NCI-H1930 (cell line): ENCODE measurements around the gene ZDHHC18.

ENCODE experiments used
- DNase-seq, 2 experiments: peaks; one replicate each; lab custom pipeline; 2025; lab: John Stamatoyannopoulos, UW

ZDHHC18 gene

DNA sequence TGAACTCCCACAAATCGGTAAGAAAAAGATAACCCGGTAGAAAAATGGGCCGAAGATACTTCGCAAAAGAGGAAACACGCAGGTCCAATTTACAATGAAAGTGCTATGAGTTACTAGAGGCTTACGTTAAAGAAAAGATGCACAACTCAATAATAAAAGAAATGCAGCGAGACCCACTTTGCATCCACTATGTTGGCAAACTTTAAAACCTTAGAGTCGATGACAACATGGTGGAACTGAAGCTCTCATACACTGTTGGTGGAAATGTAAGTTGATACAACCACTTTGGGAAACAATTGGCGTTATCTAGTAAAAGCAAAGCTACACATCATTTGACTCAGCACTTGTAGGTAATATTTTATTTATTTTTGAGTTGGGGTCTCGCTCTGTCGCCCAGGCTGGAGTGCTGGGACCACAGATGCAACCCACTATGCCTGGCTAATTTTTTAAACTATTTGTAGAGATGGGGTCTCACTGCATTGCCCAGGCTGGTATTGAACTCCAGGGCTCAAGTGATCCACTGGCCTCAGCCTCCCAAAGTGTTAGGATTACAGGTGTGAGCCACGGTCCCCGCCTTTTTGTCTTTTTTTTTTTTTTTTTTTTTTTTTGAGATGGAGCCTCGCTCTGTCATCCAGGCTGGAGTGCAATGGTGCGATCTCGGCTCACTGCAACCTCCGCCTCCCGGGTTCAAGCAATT lies 74.5 kb downstream of the ZDHHC18 start:
- no peak for DNase-seq
